Measurements from ENCODE around the gene ITSN1.
A peak's percentile ranks its signal among the peaks of the same experiment; 100 is the strongest.

ITSN1 gene

GRCh38 chr21:33869873-33870272 lies 227.6 kb downstream of the ITSN1 start:
- Histone ChIP-seq H3K27ac (no peak overlapping the region), H3K4me3 (no peak overlapping the region)

- H3K27ac ChIP-seq = no peak overlapping the region
Measured at GRCh38 chr21:33870768-33871167, 228.5 kb downstream of the ITSN1 start.

GRCh38 chr21:33871171-33871570 lies 228.9 kb downstream of the ITSN1 start:
- Histone ChIP-seq H3K27ac (no peak overlapping the region), H3K4me3 (no peak overlapping the region)

More at GRCh38 chr21:33870768-33871167, 228.5 kb downstream of the ITSN1 start:
- H3K4me3 ChIP-seq = no peak overlapping the region

GRCh38 chr21:33872881-33873515 lies 230.7 kb downstream of the ITSN1 start:
- H3K4me3 ChIP-seq = no peak overlapping the region
- peak overlapping the region in 2 of 21 experiments; percentile 2 to 17 for H3K27ac ChIP-seq

GRCh38 chr21:33874161-33874560 lies 231.9 kb downstream of the ITSN1 start:
- H3K4me3 ChIP-seq = no peak overlapping the region
- no peak overlapping the region for H3K27ac ChIP-seq

GRCh38 chr21:33875026-33875695 lies 232.9 kb downstream of the ITSN1 start:
- no peak overlapping the region for H3K27ac ChIP-seq
- no peak overlapping the region for H3K4me3 ChIP-seq

GRCh38 chr21:33878824-33879223 lies 236.5 kb downstream of the ITSN1 start:
- H3K4me3 ChIP-seq = no peak overlapping the region
- no peak overlapping the region for H3K27ac ChIP-seq

- no peak overlapping the region for H3K4me3 ChIP-seq
- no peak overlapping the region for H3K27ac ChIP-seq
Measured at GRCh38 chr21:33880626-33881025, 238.3 kb downstream of the ITSN1 start.

GRCh38 chr21:33881689-33882440 lies 239.6 kb downstream of the ITSN1 start:
- Histone ChIP-seq H3K27ac (no peak overlapping the region), H3K4me3 (no peak overlapping the region)

GRCh38 chr21:33883118-33883517 lies 240.8 kb downstream of the ITSN1 start:
- no peak overlapping the region for H3K4me3 ChIP-seq
- H3K27ac ChIP-seq = peak overlapping the region in 1 of 21 experiments; percentile 1

GRCh38 chr21:33884376-33885171 lies 242.3 kb downstream of the ITSN1 start:
- H3K27ac ChIP-seq = peak overlapping the region in 6 of 21 experiments; percentile 4 to 61 (median 38)
- H3K4me3 ChIP-seq = no peak overlapping the region

- H3K4me3 ChIP-seq = no peak overlapping the region
- H3K27ac ChIP-seq = peak overlapping the region in 5 of 21 experiments; percentile 1 to 61 (median 29)
Measured at GRCh38 chr21:33885172-33885514, 242.8 kb downstream of the ITSN1 start.

GRCh38 chr21:33886321-33886720 lies 244.0 kb downstream of the ITSN1 start:
- Histone ChIP-seq H3K4me3 (no peak overlapping the region), H3K27ac (no peak overlapping the region)

GRCh38 chr21:33890187-33890586 lies 247.9 kb downstream of the ITSN1 start:
- H3K4me3 ChIP-seq = no peak overlapping the region
- H3K27ac ChIP-seq = no peak overlapping the region

- Histone ChIP-seq H3K27ac (no peak overlapping the region), H3K4me3 (no peak overlapping the region)
Measured at GRCh38 chr21:33892853-33893252, 250.6 kb downstream of the ITSN1 start.

GRCh38 chr21:33893917-33894316 lies 251.6 kb downstream of the ITSN1 start:
- H3K27ac ChIP-seq = no peak overlapping the region
- H3K4me3 ChIP-seq = no peak overlapping the region

GRCh38 chr21:33894736-33895288 lies 252.5 kb downstream of the ITSN1 start:
- Histone ChIP-seq H3K4me3 (peak overlapping the region in 4 of 7 experiments; percentile 2 to 18 (median 8)), H3K27ac (peak overlapping the region in 1 of 21 experiments; percentile 51)

- Histone ChIP-seq H3K4me3 (peak overlapping the region in 1 of 7 experiments; percentile 18), H3K27ac (no peak overlapping the region)
Measured at GRCh38 chr21:33895356-33895755, 253.1 kb downstream of the ITSN1 start.

GRCh38 chr21:33896691-33897090 lies 254.4 kb downstream of the ITSN1 start:
- Histone ChIP-seq H3K4me3 (no peak overlapping the region), H3K27ac (no peak overlapping the region)

GRCh38 chr21:33897098-33897497 lies 254.8 kb downstream of the ITSN1 start:
- H3K27ac ChIP-seq = no peak overlapping the region
- no peak overlapping the region for H3K4me3 ChIP-seq

Measured in skin epidermis (tissue), 12 donors.